Retinal pigment epithelial cell (primary cell): Measurements from ENCODE around the gene HOXC13.

Experiments
- DNase-seq: peaks from one replicate; pipeline ENCODE4 v3.0.0-alpha.2; 2010; ENCODE audit warnings: low read depth
- H3K4me3 ChIP-seq: 2 replicates; pipeline ENCODE4 v1.5.1; 2011; ENCODE audit warnings: mild to moderate bottlenecking, low read length, control low read depth, moderate library complexity
- CTCF ChIP-seq: conservative IDR thresholded peaks from 2 replicates; pipeline ENCODE4 v1.5.1; 2011; ENCODE audit warnings: low read depth, low read length, control low read depth, inconsistent platforms

Gene HOXC13

GRCh38 chr12:53991077-53991460, 52.4 kb downstream of the HOXC13 start:
- H3K4me3 ChIP-seq = no peak overlapping the region
- no peak for TF ChIP-seq CTCF
- DNase-seq = no peak

GRCh38 chr12:53992377-53992889, 53.8 kb downstream of the HOXC13 start:
- DNase-seq = no peak
- H3K4me3 ChIP-seq = no peak overlapping the region
- TF ChIP-seq CTCF = no peak

- no peak for DNase-seq
- no peak overlapping the region for H3K4me3 ChIP-seq
- TF ChIP-seq CTCF = no peak
Observed at GRCh38 chr12:53993162-53994008, 54.8 kb downstream of the HOXC13 start.

GRCh38 chr12:53994009-53994263, 55.3 kb downstream of the HOXC13 start:
- no peak for TF ChIP-seq CTCF
- DNase-seq = no peak
- no peak overlapping the region for H3K4me3 ChIP-seq

- no peak for TF ChIP-seq CTCF
- no peak for DNase-seq
- H3K4me3 ChIP-seq = no peak overlapping the region
Observed at GRCh38 chr12:53994264-53995001, 55.8 kb downstream of the HOXC13 start.

GRCh38 chr12:53995002-53995377, 56.4 kb downstream of the HOXC13 start:
- H3K4me3 ChIP-seq = no peak overlapping the region
- DNase-seq = no peak
- TF ChIP-seq CTCF = no peak
